H9 (cell line): ENCODE measurements around the gene ANK3. TPM values are rescaled to one million over a fixed set of nuclear protein-coding genes. Genes with fewer than 3 reads are reported as not detected.

Experiments
- DNase-seq: peaks from one replicate; pipeline ENCODE4 v3.0.0-alpha.2; 2017
- H2AFZ ChIP-seq: one replicate; pipeline ENCODE4 v1.6.1; 2013; ENCODE audit warnings: mild to moderate bottlenecking, low read length, control low read depth, moderate library complexity
- H2AK5ac ChIP-seq: 2 replicates; pipeline ENCODE4 v1.6.1; 2013; ENCODE audit warnings: low read length, control low read depth, mixed read lengths; ENCODE audit not compliant: insufficient read length
- H2BK120ac ChIP-seq: one replicate; pipeline ENCODE4 v1.6.1; 2013; ENCODE audit warnings: low read depth, mild to moderate bottlenecking, low read length, control low read depth, inconsistent platforms; ENCODE audit not compliant: poor library complexity, severe bottlenecking
- H2BK12ac ChIP-seq: 2 replicates; pipeline ENCODE4 v1.6.1; 2013; ENCODE audit warnings: low read length, control low read depth, mixed read lengths, low read depth; ENCODE audit not compliant: insufficient read length
- H2BK15ac ChIP-seq: 2 replicates; pipeline ENCODE4 v1.6.1; 2013; ENCODE audit warnings: low read depth, low read length, control low read depth
- H2BK20ac ChIP-seq: one replicate; pipeline ENCODE4 v1.6.1; 2013; ENCODE audit warnings: low read depth, mild to moderate bottlenecking, low read length, control low read depth, inconsistent platforms; ENCODE audit not compliant: poor library complexity, severe bottlenecking
- H2BK5ac ChIP-seq: 2 replicates; pipeline ENCODE4 v1.6.1; 2013; ENCODE audit warnings: low read length, control low read depth, mixed read lengths; ENCODE audit not compliant: insufficient read length
- H3K14ac ChIP-seq: 2 replicates; pipeline ENCODE4 v1.6.1; 2013; ENCODE audit warnings: low read length, control low read depth; ENCODE audit not compliant: insufficient read depth
- H3K18ac ChIP-seq: 2 replicates; pipeline ENCODE4 v1.6.1; 2013; ENCODE audit warnings: low read depth, mild to moderate bottlenecking, mixed read lengths, low read length, control low read depth; ENCODE audit not compliant: insufficient read length
- H3K23ac ChIP-seq: 2 replicates; pipeline ENCODE4 v1.6.1; 2013; ENCODE audit warnings: low read length, control low read depth, mixed read lengths, low read depth; ENCODE audit not compliant: insufficient read length
- H3K23me2 ChIP-seq: 2 replicates; pipeline ENCODE4 v1.6.1; 2013; ENCODE audit warnings: low read depth, mild to moderate bottlenecking, mixed read lengths, low read length, control low read depth; ENCODE audit not compliant: insufficient read length, poor library complexity, severe bottlenecking
- H3K27ac ChIP-seq: 2 replicates; pipeline ENCODE4 v1.5.1; 2013; ENCODE audit warnings: low read length, control low read depth, mixed read lengths, low read depth; ENCODE audit not compliant: insufficient read length
- H3K27me3 ChIP-seq: 2 replicates; pipeline ENCODE4 v1.6.1; 2013; ENCODE audit warnings: low read length, control low read depth, inconsistent platforms; ENCODE audit not compliant: insufficient read depth
- H3K4ac ChIP-seq: 2 replicates; pipeline ENCODE4 v1.6.1; 2013; ENCODE audit warnings: low read depth, mild to moderate bottlenecking, control low read depth, inconsistent platforms, low read length, moderate library complexity
- H3K4me1 ChIP-seq: 2 replicates; pipeline ENCODE4 v1.6.1; 2013; ENCODE audit warnings: low read length, control low read depth, inconsistent platforms; ENCODE audit not compliant: insufficient read depth
- H3K4me2 ChIP-seq: 2 replicates; pipeline ENCODE4 v1.6.1; 2013; ENCODE audit warnings: low read length, control low read depth, mixed read lengths; ENCODE audit not compliant: insufficient read length, insufficient read depth
- H3K56ac ChIP-seq: 2 replicates; pipeline ENCODE4 v1.6.1; 2013; ENCODE audit warnings: low read depth, mild to moderate bottlenecking, mixed read lengths, low read length, control low read depth; ENCODE audit not compliant: insufficient read length
- H3K79me1 ChIP-seq: 2 replicates; pipeline ENCODE4 v1.6.1; 2013; ENCODE audit warnings: low read depth, mild to moderate bottlenecking, moderate library complexity, low read length, control low read depth, inconsistent platforms; ENCODE audit not compliant: insufficient read depth, poor library complexity, severe bottlenecking
- H3K79me2 ChIP-seq: 2 replicates; pipeline ENCODE4 v1.6.1; 2013; ENCODE audit warnings: low read length, control low read depth, inconsistent platforms; ENCODE audit not compliant: insufficient read depth
- H3K9ac ChIP-seq: 2 replicates; pipeline ENCODE4 v1.6.1; 2013; ENCODE audit warnings: low read length, control low read depth, mixed read lengths; ENCODE audit not compliant: insufficient read length; ENCODE audit errors: extremely low read depth
- H3K9me3 ChIP-seq: one replicate; pipeline ENCODE4 v1.6.1; 2013; ENCODE audit warnings: low read depth, low read length, inconsistent platforms; ENCODE audit not compliant: control insufficient read depth
- H3T11ph ChIP-seq: one replicate; pipeline ENCODE4 v1.6.1; 2013; ENCODE audit warnings: mild to moderate bottlenecking, low read length, control low read depth, inconsistent platforms
- H4K20me1 ChIP-seq: one replicate; pipeline ENCODE4 v1.6.1; 2013; ENCODE audit not compliant: control insufficient read depth, insufficient read length, insufficient read depth
- H4K5ac ChIP-seq: 2 replicates; pipeline ENCODE4 v1.6.1; 2013; ENCODE audit warnings: low read depth, mild to moderate bottlenecking, mixed read lengths, low read length, control low read depth; ENCODE audit not compliant: insufficient read length
- H4K8ac ChIP-seq: replicated peaks from 2 replicates; pipeline ENCODE4 v1.6.1; 2013; ENCODE audit warnings: low read length, control low read depth, mixed read lengths, low read depth; ENCODE audit not compliant: insufficient read length
- H4K91ac ChIP-seq: 2 replicates; pipeline ENCODE4 v1.6.1; 2013; ENCODE audit warnings: low read depth, mild to moderate bottlenecking, moderate library complexity, mixed read lengths, low read length, control low read depth; ENCODE audit not compliant: insufficient read length
- H3K27ac Mint-ChIP-seq, 3 experiments: 2 replicates in 2 of 3; 3 replicates in 1 of 3; pipeline ENCODE4 v1.8.0; 2020 to 2021; ENCODE audit warnings: mixed read lengths in 3 of 3, mild to moderate bottlenecking in 1 of 3, moderate library complexity in 1 of 3
- H3K27me3 Mint-ChIP-seq: 2 replicates; pipeline ENCODE4 v1.8.0; 2021; ENCODE audit warnings: low read depth, mild to moderate bottlenecking, moderate library complexity, mixed read lengths
- H3K36me3 Mint-ChIP-seq, 3 experiments: 2 replicates in 2 of 3; 3 replicates in 1 of 3; pipeline ENCODE4 v1.8.0; 2020 to 2021; ENCODE audit warnings: low read depth in 3 of 3, mixed read lengths in 3 of 3; ENCODE audit not compliant: insufficient read depth in 1 of 3
- H3K4me1 Mint-ChIP-seq, 2 experiments: 2 replicates each; pipeline ENCODE4 v1.8.0; 2020; ENCODE audit warnings: mixed read lengths in 2 of 2
- H3K4me3 Mint-ChIP-seq, 2 experiments: 2 replicates in 1 of 2; 3 replicates in 1 of 2; pipeline ENCODE4 v1.8.0; 2020 to 2021; ENCODE audit warnings: mild to moderate bottlenecking in 2 of 2, mixed read lengths in 2 of 2, moderate library complexity in 1 of 2
- H3K9me3 Mint-ChIP-seq, 2 experiments: 2 replicates in 1 of 2; 3 replicates in 1 of 2; pipeline ENCODE4 v1.8.0; 2020; ENCODE audit warnings: mild to moderate bottlenecking in 2 of 2, mixed read lengths in 2 of 2, moderate library complexity in 1 of 2
- WGBS: extraction: QIAGEN DNeasy Blood & Tissue Kit; methylation state at CpG from one replicate; pipeline ENCODE4 v1.1.7; 2013; ENCODE audit warnings: missing lambda C conversion rate, low lambda C conversion rate, mixed read lengths; ENCODE audit not compliant: insufficient read length; ENCODE audit errors: extremely low coverage; 5-methylcytosine and 5-hydroxymethylcytosine counted together
- total RNA-seq: library from RNA; stranded (reverse); gene quantifications from 2 replicates; pipeline ENCODE4 v1.2.1, GENCODE V29; 2021
- TF ChIP-seq, protein P1 (sequence below): fragments of 200-600 bp; sonication (generic); conservative IDR thresholded peaks from 3 replicates; pipeline ENCODE4 v1.8.0; 2021; ENCODE audit warnings: antibody characterized with exemption, mild to moderate bottlenecking

Gene ANK3
- total RNA-seq, 1 experiment from 2014 or later = 59.6 TPM

- no peak overlapping the region for H4K5ac ChIP-seq
- H3K18ac ChIP-seq = no peak overlapping the region
- H2BK12ac ChIP-seq = no peak overlapping the region
- no peaks in the 10 kb centered on the region for H3K27me3 ChIP-seq
- no peak overlapping the region for H2BK5ac ChIP-seq
- TF ChIP-seq, protein P1, sequence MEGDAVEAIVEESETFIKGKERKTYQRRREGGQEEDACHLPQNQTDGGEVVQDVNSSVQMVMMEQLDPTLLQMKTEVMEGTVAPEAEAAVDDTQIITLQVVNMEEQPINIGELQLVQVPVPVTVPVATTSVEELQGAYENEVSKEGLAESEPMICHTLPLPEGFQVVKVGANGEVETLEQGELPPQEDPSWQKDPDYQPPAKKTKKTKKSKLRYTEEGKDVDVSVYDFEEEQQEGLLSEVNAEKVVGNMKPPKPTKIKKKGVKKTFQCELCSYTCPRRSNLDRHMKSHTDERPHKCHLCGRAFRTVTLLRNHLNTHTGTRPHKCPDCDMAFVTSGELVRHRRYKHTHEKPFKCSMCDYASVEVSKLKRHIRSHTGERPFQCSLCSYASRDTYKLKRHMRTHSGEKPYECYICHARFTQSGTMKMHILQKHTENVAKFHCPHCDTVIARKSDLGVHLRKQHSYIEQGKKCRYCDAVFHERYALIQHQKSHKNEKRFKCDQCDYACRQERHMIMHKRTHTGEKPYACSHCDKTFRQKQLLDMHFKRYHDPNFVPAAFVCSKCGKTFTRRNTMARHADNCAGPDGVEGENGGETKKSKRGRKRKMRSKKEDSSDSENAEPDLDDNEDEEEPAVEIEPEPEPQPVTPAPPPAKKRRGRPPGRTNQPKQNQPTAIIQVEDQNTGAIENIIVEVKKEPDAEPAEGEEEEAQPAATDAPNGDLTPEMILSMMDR = no peak
- H2AFZ ChIP-seq = no peak overlapping the region
- H3K23me2 ChIP-seq = no peaks in the 10 kb centered on the region
- Mint-ChIP-seq H3K4me3 (no peak overlapping the region), H3K27me3 (no peaks in the 10 kb centered on the region), H3K27ac (no peak overlapping the region), H3K9me3 (no peaks in the 10 kb centered on the region), H3K4me1 (0 out of 4 replicates have a peak, but pooled peaks cover 0 to 3% of the 10 kb centered on the region in 2 experiments), H3K36me3 (no peaks in the 10 kb centered on the region)
- H2BK20ac ChIP-seq = no peak overlapping the region
- no peak overlapping the region for H3K27ac ChIP-seq
- H2AK5ac ChIP-seq = no peak overlapping the region
- H3K4me1 ChIP-seq = no peaks in the 10 kb centered on the region; the same call in 1 of the 2 replicates
- H4K8ac ChIP-seq = no peak overlapping the region
- H3K56ac ChIP-seq = no peak overlapping the region
- H2BK15ac ChIP-seq = no peak overlapping the region
- no peaks in the 10 kb centered on the region for H3K9me3 ChIP-seq
- H3K79me1 ChIP-seq = no peaks in the 10 kb centered on the region
- no peaks in the 10 kb centered on the region for H3K79me2 ChIP-seq
- H3K4me2 ChIP-seq = no peak overlapping the region
- no peaks in the 10 kb centered on the region for H4K20me1 ChIP-seq
- H3K9ac ChIP-seq = no peak overlapping the region
- H4K91ac ChIP-seq = no peak overlapping the region
- H3K4ac ChIP-seq = no peak overlapping the region
- no CpG with 5 or more reads among the region's 2 CpGs for WGBS
- DNase-seq = no peak
- H3K14ac ChIP-seq = no peak overlapping the region
- no peak overlapping the region for H3T11ph ChIP-seq
- H3K23ac ChIP-seq = no peak overlapping the region
- no peak overlapping the region for H2BK120ac ChIP-seq
Measured at GRCh38 chr10:60171436-60172013, 218.2 kb downstream of the ANK3 start.
